Measurements from ENCODE around the gene NKD1.
"Not testable (repeated sequence)": the region's sequence is repeated elsewhere in the genome, so short reads cannot be mapped to it uniquely, and the experiment has no call there.

The NKD1 gene

GRCh38 chr16:50520451-50521245 is 27.5 kb upstream of the NKD1 start:
- DNase-seq, result no peak

GRCh38 chr16:50521246-50521900 is 26.8 kb upstream of the NKD1 start:
- DNase-seq, result no peak

GRCh38 chr16:50522324-50522723 is 25.9 kb upstream of the NKD1 start:
- no peak for DNase-seq

GRCh38 chr16:50523710-50524109 is 24.5 kb upstream of the NKD1 start:
- no peak for DNase-seq

GRCh38 chr16:50525262-50525661 is 22.9 kb upstream of the NKD1 start:
- no peak for DNase-seq

GRCh38 chr16:50525716-50526115 is 22.5 kb upstream of the NKD1 start:
- DNase-seq, result no peak

- DNase-seq, result no peak
Observed at GRCh38 chr16:50526249-50526648, 21.9 kb upstream of the NKD1 start.

GRCh38 chr16:50526796-50527195 is 21.4 kb upstream of the NKD1 start:
- DNase-seq, result no peak

- DNase-seq, result no peak
Observed at GRCh38 chr16:50528820-50529219, 19.4 kb upstream of the NKD1 start.

- DNase-seq, result no peak
Observed at GRCh38 chr16:50529334-50529733, 18.9 kb upstream of the NKD1 start.

GRCh38 chr16:50530277-50531236 is 17.6 kb upstream of the NKD1 start:
- DNase-seq, result no peak

- no peak for DNase-seq
Observed at GRCh38 chr16:50531359-50531758, 16.8 kb upstream of the NKD1 start.

GRCh38 chr16:50531901-50532300 is 16.3 kb upstream of the NKD1 start:
- DNase-seq, result no peak

GRCh38 chr16:50532576-50532975 is 15.6 kb upstream of the NKD1 start:
- DNase-seq, result no peak

GRCh38 chr16:50533317-50533716 is 14.9 kb upstream of the NKD1 start:
- no peak for DNase-seq

- DNase-seq, result no peak
Observed at GRCh38 chr16:50534091-50534490, 14.1 kb upstream of the NKD1 start.

GRCh38 chr16:50534556-50534955 is 13.6 kb upstream of the NKD1 start:
- no peak for DNase-seq

GRCh38 chr16:50534958-50535357 is 13.2 kb upstream of the NKD1 start:
- DNase-seq, result no peak

GRCh38 chr16:50535506-50536257 is 12.5 kb upstream of the NKD1 start:
- DNase-seq, result no peak

- not testable (repeated sequence) for DNase-seq
Observed at GRCh38 chr16:50536258-50536645, 11.9 kb upstream of the NKD1 start.

- no peak for DNase-seq
Observed at GRCh38 chr16:50537533-50538290, 10.5 kb upstream of the NKD1 start.

All from CD4-positive, alpha-beta T cell treated with Interferon alpha-2 for 1 hour (primary cell).